Endodermal cell (in vitro differentiated cells): ENCODE results near the gene BTG3. TPM values are rescaled to one million over a fixed set of nuclear protein-coding genes. Genes with fewer than 3 reads are reported as not detected.

ENCODE experiments used
- DNase-seq: peaks from one replicate; pipeline ENCODE4 v3.0.0-alpha.2; 2017
- H3K27ac ChIP-seq: 2 replicates; pipeline ENCODE4 v1.5.1; 2013; ENCODE audit warnings: mild to moderate bottlenecking, low read depth, low read length, moderate library complexity
- H3K27me3 ChIP-seq: 2 replicates; pipeline ENCODE4 v1.6.1; 2013; ENCODE audit warnings: mild to moderate bottlenecking, low read length, moderate library complexity; ENCODE audit not compliant: insufficient read depth, control insufficient read depth, poor library complexity, severe bottlenecking
- H3K36me3 ChIP-seq: 2 replicates; pipeline ENCODE4 v1.7.0; 2013; ENCODE audit warnings: mild to moderate bottlenecking, low read length, moderate library complexity; ENCODE audit not compliant: control insufficient read depth, insufficient read depth
- H3K4me1 ChIP-seq: one replicate; pipeline ENCODE4 v1.7.0; 2013; ENCODE audit warnings: low read length; ENCODE audit not compliant: control insufficient read depth, insufficient read depth
- H3K4me3 ChIP-seq: 2 replicates; pipeline ENCODE4 v1.5.1; 2013; ENCODE audit warnings: mild to moderate bottlenecking, low read length, moderate library complexity
- H3K9ac ChIP-seq: 2 replicates; pipeline ENCODE4 v1.6.1; 2013; ENCODE audit warnings: mild to moderate bottlenecking, low read length, moderate library complexity; ENCODE audit not compliant: poor library complexity, severe bottlenecking; ENCODE audit errors: extremely low read depth
- H3K9me3 ChIP-seq: 2 replicates; pipeline ENCODE4 v1.6.1; 2013; ENCODE audit warnings: mild to moderate bottlenecking, low read length, moderate library complexity; ENCODE audit not compliant: control insufficient read depth
- H3K27ac Mint-ChIP-seq: 2 replicates; pipeline ENCODE4 v1.8.0; 2020; ENCODE audit warnings: mixed read lengths
- H3K27me3 Mint-ChIP-seq: 2 replicates; pipeline ENCODE4 v1.8.0; 2021; ENCODE audit warnings: mild to moderate bottlenecking, mixed read lengths; ENCODE audit not compliant: insufficient read depth
- H3K36me3 Mint-ChIP-seq: 2 replicates; pipeline ENCODE4 v1.8.0; 2020; ENCODE audit warnings: low read depth, mixed read lengths
- H3K4me1 Mint-ChIP-seq: 2 replicates; pipeline ENCODE4 v1.8.0; 2020; ENCODE audit warnings: mixed read lengths
- H3K4me3 Mint-ChIP-seq: 2 replicates; pipeline ENCODE4 v1.8.0; 2020; ENCODE audit warnings: mild to moderate bottlenecking, moderate library complexity, mixed read lengths
- H3K9me3 Mint-ChIP-seq: 2 replicates; pipeline ENCODE4 v1.8.0; 2020; ENCODE audit warnings: mild to moderate bottlenecking, mixed read lengths
- CTCF ChIP-seq: fragments of 200-600 bp; sonication (generic); conservative IDR thresholded peaks from 2 replicates; pipeline ENCODE4 v1.5.0; 2021; ENCODE audit warnings: antibody characterized with exemption, mild to moderate bottlenecking
- WGBS, 2 experiments: methylation state at CpG; one replicate each; pipeline versions ENCODE4 v1.1.5 to v1.1.7; 2013; ENCODE audit warnings: missing lambda C conversion rate in 2 of 2, mixed read lengths in 1 of 2; ENCODE audit not compliant: insufficient coverage in 1 of 2, insufficient read length in 1 of 2; 5-methylcytosine and 5-hydroxymethylcytosine counted together
- total RNA-seq, 2 donors: library from RNA; stranded (reverse); fragmentation: NEBNext Ultra II Directional in 1 of 2; extraction: Animal tissue kit (Norgen Biotek cat#: 25700) in 1 of 2; gene quantifications; 2 replicates in 1 of 2; 3 replicates in 1 of 2; pipeline ENCODE4 v1.2.1, GENCODE V29; 2021

The BTG3 gene
- total RNA-seq, 2 donors from 2014 or later: 35.1 to 54.3 TPM

GRCh38 chr21:17658931-17659330 is 46.2 kb upstream of the BTG3 start:
- 93% methylated on average over 3 to 6 of the region's 6 CpGs for WGBS, 2 experiments
- H3K4me1 ChIP-seq: no peaks in the 10 kb centered on the region
- no peaks in the 10 kb centered on the region for H3K36me3 ChIP-seq
- no peaks in the 10 kb centered on the region for H3K27me3 ChIP-seq
- no peaks in the 10 kb centered on the region for H3K9me3 ChIP-seq
- no peak for TF ChIP-seq CTCF
- Mint-ChIP-seq H3K4me1 (peaks cover 7% of the 10 kb centered on the region), H3K4me3 (no peak overlapping the region), H3K36me3 (no peaks in the 10 kb centered on the region), H3K9me3 (no peaks in the 10 kb centered on the region), H3K27me3 (no peaks in the 10 kb centered on the region), H3K27ac (no peak overlapping the region)
- no peak overlapping the region for H3K9ac ChIP-seq
- no peak overlapping the region for H3K4me3 ChIP-seq
- H3K27ac ChIP-seq: no peak overlapping the region
- no peak for DNase-seq

- H3K9me3 ChIP-seq: no peaks in the 10 kb centered on the region
- WGBS, 2 experiments: 88 to 94% methylated on average over 3 of the region's 3 CpGs
Observed at GRCh38 chr21:17651526-17651925, 38.8 kb upstream of the BTG3 start.

GRCh38 chr21:17650292-17650691 is 37.6 kb upstream of the BTG3 start:
- no peak for DNase-seq
- Mint-ChIP-seq H3K27ac (no peak overlapping the region), H3K4me3 (no peak overlapping the region), H3K9me3 (peaks cover 5% of the 10 kb centered on the region), H3K4me1 (no peaks in the 10 kb centered on the region), H3K27me3 (no peaks in the 10 kb centered on the region), H3K36me3 (no peaks in the 10 kb centered on the region)
- H3K9ac ChIP-seq: no peak overlapping the region
- no peaks in the 10 kb centered on the region for H3K9me3 ChIP-seq
- H3K4me1 ChIP-seq: no peaks in the 10 kb centered on the region
- no peaks in the 10 kb centered on the region for H3K36me3 ChIP-seq
- TF ChIP-seq CTCF: no peak
- no peaks in the 10 kb centered on the region for H3K27me3 ChIP-seq
- no peak overlapping the region for H3K4me3 ChIP-seq
- H3K27ac ChIP-seq: no peak overlapping the region
- WGBS, 2 experiments: 96% methylated on average over 1 of the region's 1 CpG; no CpG with 5 or more reads in 1 of the 2 experiments

More at GRCh38 chr21:17651526-17651925, 38.8 kb upstream of the BTG3 start:
- Histone ChIP-seq H3K4me1 (no peaks in the 10 kb centered on the region), H3K9ac (no peak overlapping the region), H3K4me3 (no peak overlapping the region), H3K36me3 (no peaks in the 10 kb centered on the region), H3K27ac (no peak overlapping the region), H3K27me3 (no peaks in the 10 kb centered on the region)
- DNase-seq: no peak
- H3K9me3 Mint-ChIP-seq: peaks cover 5% of the 10 kb centered on the region
- no peaks in the 10 kb centered on the region for H3K36me3 Mint-ChIP-seq
- no peak overlapping the region for H3K4me3 Mint-ChIP-seq
- no peaks in the 10 kb centered on the region for H3K4me1 Mint-ChIP-seq
- no peaks in the 10 kb centered on the region for H3K27me3 Mint-ChIP-seq
- no peak overlapping the region for H3K27ac Mint-ChIP-seq
- no peak for TF ChIP-seq CTCF
